DOHH2 (cell line): ENCODE data around the gene HDGFL1.

Experiments
- CTCF ChIP-seq: fragments of 200-600 bp; sonication (generic); IDR thresholded peaks from one replicate; pipeline ENCODE4 v1.5.1; 2014; ENCODE audit warnings: antibody characterized with exemption, mild to moderate bottlenecking, low read depth, low read length; ENCODE audit not compliant: poor library complexity, severe bottlenecking
- EZH2phosphoT487 ChIP-seq: fragments of 200-600 bp; sonication (generic); IDR thresholded peaks from 2 replicates; pipeline ENCODE4 v1.6.1; 2017; ENCODE audit warnings: borderline replicate concordance, mild to moderate bottlenecking, antibody characterized with exemption, low read length, moderate library complexity, mixed read lengths

- TF ChIP-seq EZH2phosphoT487 (no peak), CTCF (no peak)
Observed at GRCh38 chr6:22550971-22551670, 18.2 kb upstream of the HDGFL1 start.
